ENCODE measurements around the gene TOX2. TPM values are rescaled to one million over a fixed set of nuclear protein-coding genes. Genes with fewer than 3 reads are reported as not detected.

The TOX2 gene
- total and polyA plus RNA-seq, 2 donors from 2014 or later, result 4.7 to 5.9 TPM

- H3K27me3 ChIP-seq (ENCODE audit: control insufficient read depth, insufficient read depth, low read length), result no peaks in the 10 kb centered on the region
- DNase-seq, result no peak
- no peak overlapping the region for H3K4me3 ChIP-seq (ENCODE audit: low read length in 3 of 3)
- H3K27ac ChIP-seq (ENCODE audit: low read depth in 2 of 2, low read length in 2 of 2), result no peak overlapping the region
- no peaks in the 10 kb centered on the region for H3K36me3 ChIP-seq (ENCODE audit: control insufficient read depth in 2 of 3, insufficient read depth in 3 of 3, low read length in 3 of 3)
- no peak for TF ChIP-seq CTCF (IDR thresholded peaks at IDR 0.05; ENCODE audit: borderline replicate concordance, extremely low read depth, insufficient read depth)
- no peak for FAIRE-seq
- H3K9me3 ChIP-seq (ENCODE audit: control insufficient read depth in 2 of 3, insufficient read depth in 1 of 3, low read length in 3 of 3), result no peaks in the 10 kb centered on the region
- no peak overlapping the region for H3K9ac ChIP-seq (ENCODE audit: low read length in 3 of 3)
- H3K4me1 ChIP-seq (ENCODE audit: control insufficient read depth in 2 of 3, insufficient read depth in 2 of 3, low read depth in 1 of 3, low read length in 3 of 3), result peaks cover 0 to 3% (median 0%) of the 10 kb centered on the region in 3 donors
- intact Hi-C loops (cut with DNase I), result no loop called here
Observed at GRCh38 chr20:44022464-44022863, 107.8 kb downstream of the TOX2 start.

- H3K27me3 ChIP-seq (ENCODE audit: control insufficient read depth, insufficient read depth, low read length), result no peaks in the 10 kb centered on the region
- H3K36me3 ChIP-seq (ENCODE audit: control insufficient read depth in 2 of 3, insufficient read depth in 3 of 3, low read length in 3 of 3), result no peaks in the 10 kb centered on the region
- no peaks in the 10 kb centered on the region for H3K9me3 ChIP-seq (ENCODE audit: control insufficient read depth in 2 of 3, insufficient read depth in 1 of 3, low read length in 3 of 3)
- no peak overlapping the region for H3K27ac ChIP-seq (ENCODE audit: low read depth in 2 of 2, low read length in 2 of 2)
- TF ChIP-seq CTCF (IDR thresholded peaks at IDR 0.05; ENCODE audit: borderline replicate concordance, extremely low read depth, insufficient read depth), result no peak
- peaks cover 0 to 3% (median 0%) of the 10 kb centered on the region in 3 donors for H3K4me1 ChIP-seq (ENCODE audit: control insufficient read depth in 2 of 3, insufficient read depth in 2 of 3, low read depth in 1 of 3, low read length in 3 of 3)
- no peak overlapping the region for H3K4me3 ChIP-seq (ENCODE audit: low read length in 3 of 3)
- H3K9ac ChIP-seq (ENCODE audit: low read length in 3 of 3), result no peak overlapping the region
- no peak for FAIRE-seq
- DNase-seq, result no peak
- intact Hi-C loops (cut with DNase I), result no loop called here
Observed at GRCh38 chr20:44023515-44024371, 109.1 kb downstream of the TOX2 start.

- Histone ChIP-seq H3K9ac (ENCODE audit: low read length in 3 of 3) (no peak overlapping the region), H3K4me3 (ENCODE audit: low read length in 3 of 3) (no peak overlapping the region), H3K36me3 (ENCODE audit: control insufficient read depth in 2 of 3, insufficient read depth in 3 of 3, low read length in 3 of 3) (no peaks in the 10 kb centered on the region), H3K4me1 (ENCODE audit: control insufficient read depth in 2 of 3, insufficient read depth in 2 of 3, low read depth in 1 of 3, low read length in 3 of 3) (no peaks in the 10 kb centered on the region), H3K9me3 (ENCODE audit: control insufficient read depth in 2 of 3, insufficient read depth in 1 of 3, low read length in 3 of 3) (no peaks in the 10 kb centered on the region), H3K27ac (ENCODE audit: low read depth in 2 of 2, low read length in 2 of 2) (no peak overlapping the region), H3K27me3 (ENCODE audit: control insufficient read depth, insufficient read depth, low read length) (no peaks in the 10 kb centered on the region)
- intact Hi-C loops (cut with DNase I), result no loop called here
- FAIRE-seq (no peak), DNase-seq (no peak)
- TF ChIP-seq CTCF (IDR thresholded peaks at IDR 0.05; ENCODE audit: borderline replicate concordance, extremely low read depth, insufficient read depth), result no peak
Observed at GRCh38 chr20:44024820-44025580, 110.3 kb downstream of the TOX2 start.
